ENCODE results near the gene FAM135A.

GRCh38 chr6:70404658-70405057 lies 8.7 kb upstream of the FAM135A start:
- TF ChIP-seq CTCF (IDR thresholded peaks at IDR 0.05; ENCODE audit: control extremely low read depth in 1 of 3, insufficient read depth in 1 of 3, low read depth in 1 of 3, low read length in 3 of 3) (no peak), RAD21 (IDR thresholded peaks at IDR 0.05 in 1 of 2, conservative IDR thresholded peaks at IDR 0.05 in 1 of 2; ENCODE audit: low read depth in 2 of 2, low read length in 2 of 2) (no peak), TAF1 (IDR thresholded peaks at IDR 0.05; ENCODE audit: low read depth, low read length) (no peak), POLR2A (IDR thresholded peaks at IDR 0.05; ENCODE audit: control extremely low read depth in 1 of 2, low read depth in 2 of 2, low read length in 2 of 2) (no peak), POLR2AphosphoS5 (IDR thresholded peaks at IDR 0.05; ENCODE audit: low read depth, low read length) (no peak), JUND (IDR thresholded peaks at IDR 0.05; ENCODE audit: low read length) (no peak), BRCA1 (IDR thresholded peaks at IDR 0.05; ENCODE audit: low read depth, low read length) (no peak), ATF3 (IDR thresholded peaks at IDR 0.05; ENCODE audit: insufficient read depth, low read depth, low read length) (no peak), EZH2 (IDR thresholded peaks at IDR 0.05; ENCODE audit: low read depth, low read length, severe bottlenecking) (no peak), SIN3A (conservative IDR thresholded peaks at IDR 0.05 in 1 of 2, IDR thresholded peaks at IDR 0.05 in 1 of 2; ENCODE audit: low read depth in 1 of 2, low read length in 2 of 2) (no peak), SUZ12 (IDR thresholded peaks at IDR 0.05; ENCODE audit: low read length) (no peak), ATF2 (IDR thresholded peaks at IDR 0.05; ENCODE audit: low read length) (no peak), MAX (IDR thresholded peaks at IDR 0.05) (no peak)

All from H1 (cell line).